D721Med (cell line): ENCODE measurements around the gene RAMP2.

Experiments used
- DNase-seq: peaks from one replicate; pipeline ENCODE4 v3.0.0; 2011; ENCODE audit warnings: low spot score; ENCODE audit not compliant: insufficient read length
- FAIRE-seq: peaks from 2 replicates; lab custom pipeline; 2011; peaks lifted over from hg19 to GRCh38; lab: Jason Lieb, UNC
- CTCF ChIP-seq: IDR thresholded peaks from 2 replicates; pipeline ENCODE4 v1.5.1; 2012; ENCODE audit warnings: mild to moderate bottlenecking, control low read depth; ENCODE audit not compliant: insufficient read depth; ENCODE audit errors: missing control alignments

RAMP2 gene

GRCh38 chr17:42784811-42785592, 24.0 kb downstream of the RAMP2 start:
- DNase-seq (no peak), FAIRE-seq (no peak)
- TF ChIP-seq CTCF = no peak

GRCh38 chr17:42787266-42787665, 26.2 kb downstream of the RAMP2 start:
- no peak for DNase-seq
- no peak for FAIRE-seq
- no peak for TF ChIP-seq CTCF

- DNase-seq = no peak
- TF ChIP-seq CTCF = no peak
- FAIRE-seq = no peak
Observed at GRCh38 chr17:42791948-42792347, 30.9 kb downstream of the RAMP2 start.

GRCh38 chr17:42792545-42792944, 31.5 kb downstream of the RAMP2 start:
- DNase-seq (no peak), FAIRE-seq (no peak)
- TF ChIP-seq CTCF = no peak

- DNase-seq = no peak
- no peak for FAIRE-seq
- TF ChIP-seq CTCF = no peak
Observed at GRCh38 chr17:42795061-42795460, 34.0 kb downstream of the RAMP2 start.

- FAIRE-seq (no peak), DNase-seq (no peak)
- TF ChIP-seq CTCF = no peak
Observed at GRCh38 chr17:42795465-42795864, 34.4 kb downstream of the RAMP2 start.

GRCh38 chr17:42796066-42796758, 35.2 kb downstream of the RAMP2 start:
- no peak for TF ChIP-seq CTCF
- FAIRE-seq (no peak), DNase-seq (no peak)
